ENCODE data around the gene QRICH2. TPM values are rescaled to one million over a fixed set of nuclear protein-coding genes. Genes with fewer than 3 reads are reported as not detected.
"Not testable (repeated sequence)": the region's sequence is repeated elsewhere in the genome, so short reads cannot be mapped to it uniquely, and the experiment has no call there.

The QRICH2 gene
- total RNA-seq, 3 donors from 2014 or later, result 1.1 to 2.1 (median 1.2) TPM

DNA sequence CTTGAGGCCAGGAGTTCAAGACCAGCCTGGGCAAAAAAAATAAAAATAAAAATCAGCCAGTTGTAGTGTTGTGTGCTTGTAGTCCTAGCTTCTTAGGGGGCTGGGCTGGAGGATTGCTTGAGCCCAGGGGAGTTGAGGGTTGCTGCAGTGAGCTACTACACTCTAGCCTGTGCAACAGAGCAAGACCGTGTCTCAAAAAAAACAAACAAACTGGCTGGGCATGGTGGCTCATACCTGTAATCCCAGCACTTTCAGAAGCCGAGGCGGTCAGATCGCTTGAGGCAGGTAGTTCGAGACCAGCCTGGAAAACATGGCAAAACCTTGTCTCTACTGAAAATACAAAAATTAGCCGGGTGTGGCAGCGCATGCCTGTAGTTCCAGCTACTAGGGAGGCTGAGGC lies 47.9 kb downstream of the QRICH2 start:
- Mint-ChIP-seq H3K9me3 (no peaks in the 10 kb centered on the region), H3K4me3 (no peak overlapping the region), H3K4me1 (ENCODE audit: low read depth) (peaks cover 51% of the 10 kb centered on the region), H3K27me3 (ENCODE audit: low read depth) (no peaks in the 10 kb centered on the region), H3K36me3 (ENCODE audit: insufficient read depth) (no peaks in the 10 kb centered on the region)
- ATAC-seq (no peak), DNase-seq (no peak)

GRCh38 chr17:76256430-76257050 lies 51.5 kb downstream of the QRICH2 start:
- DNase-seq; H3K9me3 Mint-ChIP-seq; H3K36me3 Mint-ChIP-seq (ENCODE audit: insufficient read depth); H3K27me3 Mint-ChIP-seq (ENCODE audit: low read depth): not testable (repeated sequence)
- H3K4me1 Mint-ChIP-seq (ENCODE audit: low read depth), result peaks cover 46% of the 10 kb centered on the region
- H3K4me3 Mint-ChIP-seq, result peak overlapping the region; percentile 53
- peak; percentile 68 to 73 for ATAC-seq

GRCh38 chr17:76255801-76256429 lies 52.2 kb downstream of the QRICH2 start:
- H3K4me1 Mint-ChIP-seq (ENCODE audit: low read depth), result peaks cover 47% of the 10 kb centered on the region
- no peaks in the 10 kb centered on the region for H3K9me3 Mint-ChIP-seq
- H3K4me3 Mint-ChIP-seq, result no peak overlapping the region
- H3K36me3 Mint-ChIP-seq (ENCODE audit: insufficient read depth), result no peaks in the 10 kb centered on the region
- no peaks in the 10 kb centered on the region for H3K27me3 Mint-ChIP-seq (ENCODE audit: low read depth)
- DNase-seq (no peak), ATAC-seq (no peak)

DNA sequence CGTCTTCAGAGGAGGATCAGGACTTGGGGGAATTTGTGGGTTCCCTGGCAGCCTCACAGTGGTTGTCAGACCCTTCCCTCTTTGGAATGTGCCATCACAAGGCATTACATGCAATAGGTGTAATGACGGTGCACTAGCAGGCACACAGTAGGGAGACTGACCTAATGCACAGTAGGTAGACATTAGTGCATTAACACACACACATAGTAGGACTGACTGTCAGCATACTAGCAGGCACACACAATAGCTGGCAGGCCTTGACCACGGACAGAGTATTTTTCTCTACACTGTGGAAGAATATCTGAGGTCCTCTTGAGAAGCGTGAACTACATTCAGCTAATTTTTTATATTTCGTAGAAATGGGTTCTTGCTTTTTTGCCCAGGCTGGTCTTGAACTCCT lies 53.8 kb downstream of the QRICH2 start:
- no peak for ATAC-seq
- H3K27me3 Mint-ChIP-seq (ENCODE audit: low read depth), result no peaks in the 10 kb centered on the region
- H3K4me1 Mint-ChIP-seq (ENCODE audit: low read depth), result peaks cover 43% of the 10 kb centered on the region
- no peaks in the 10 kb centered on the region for H3K9me3 Mint-ChIP-seq
- no peak overlapping the region for H3K4me3 Mint-ChIP-seq
- DNase-seq, result no peak
- no peaks in the 10 kb centered on the region for H3K36me3 Mint-ChIP-seq (ENCODE audit: insufficient read depth)

DNA sequence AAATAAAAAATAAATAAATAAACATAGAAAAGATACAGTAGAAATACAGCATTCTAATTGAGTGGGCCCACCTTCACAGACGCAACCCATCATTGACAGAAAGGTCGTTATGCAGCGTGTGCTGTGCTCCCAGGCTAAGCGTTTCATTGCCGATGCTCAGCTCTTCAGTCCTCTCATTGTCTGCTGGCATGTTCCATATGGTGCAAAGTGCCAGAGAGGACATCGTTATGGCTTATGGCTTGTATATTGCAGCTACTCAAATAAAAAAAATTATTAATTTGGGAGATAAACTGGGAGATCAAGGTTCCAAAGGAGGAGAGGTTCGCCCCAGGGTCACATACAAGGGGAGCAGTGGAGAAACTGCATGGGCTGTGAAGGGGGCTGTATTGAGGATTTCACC lies 54.2 kb downstream of the QRICH2 start:
- H3K4me1 Mint-ChIP-seq (ENCODE audit: low read depth), result peaks cover 43% of the 10 kb centered on the region
- H3K27me3 Mint-ChIP-seq (ENCODE audit: low read depth), result no peaks in the 10 kb centered on the region
- no peak overlapping the region for H3K4me3 Mint-ChIP-seq
- no peaks in the 10 kb centered on the region for H3K9me3 Mint-ChIP-seq
- DNase-seq (no peak), ATAC-seq (no peak)
- H3K36me3 Mint-ChIP-seq (ENCODE audit: insufficient read depth), result no peaks in the 10 kb centered on the region

DNA sequence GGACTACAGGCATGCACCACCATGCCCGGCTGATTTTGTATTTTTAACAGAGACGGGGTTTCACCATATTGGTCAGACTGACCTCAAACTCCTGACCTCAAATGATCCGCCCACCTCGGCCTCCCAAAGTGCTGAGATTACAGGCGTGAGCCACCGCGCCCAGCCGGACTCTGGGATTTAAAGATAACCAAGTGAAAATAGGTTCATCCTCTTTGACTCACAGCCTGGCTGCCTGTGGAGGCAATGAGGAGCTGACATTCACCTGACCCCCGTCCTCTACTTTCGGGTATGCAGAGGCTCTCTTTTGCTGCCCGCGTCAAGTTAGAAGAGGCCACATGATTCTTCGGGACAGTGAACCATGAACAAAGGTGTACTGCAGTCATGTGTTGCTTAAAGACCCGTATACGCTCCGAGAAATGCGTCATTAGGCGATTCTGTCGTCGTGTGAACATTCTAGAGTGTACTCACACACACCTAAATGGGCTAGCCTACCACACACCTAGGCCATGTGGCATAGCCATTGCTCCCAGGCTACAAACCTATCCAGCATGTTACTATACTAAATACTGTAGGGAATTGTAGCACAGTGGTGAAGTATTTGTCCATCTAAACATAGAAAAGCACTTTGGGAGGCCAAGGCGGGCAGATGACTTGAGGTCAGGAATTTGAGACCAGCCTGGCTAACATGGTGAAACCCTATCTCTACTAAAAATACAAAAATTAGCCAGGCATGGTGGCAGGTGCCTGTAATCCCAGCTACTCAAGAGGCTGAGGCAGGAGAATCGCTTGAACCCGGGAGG lies 54.9 kb downstream of the QRICH2 start:
- not testable (repeated sequence) for H3K36me3 Mint-ChIP-seq (ENCODE audit: insufficient read depth); H3K9me3 Mint-ChIP-seq; ATAC-seq; H3K27me3 Mint-ChIP-seq (ENCODE audit: low read depth); DNase-seq
- Mint-ChIP-seq H3K4me3 (peak overlapping the region; percentile 50), H3K4me1 (ENCODE audit: low read depth) (peaks cover 48% of the 10 kb centered on the region)

- Mint-ChIP-seq H3K4me1 (ENCODE audit: low read depth) (peaks cover 55% of the 10 kb centered on the region), H3K4me3 (peak overlapping the region; percentile 50), H3K36me3 (ENCODE audit: insufficient read depth) (no peaks in the 10 kb centered on the region), H3K9me3 (no peaks in the 10 kb centered on the region), H3K27me3 (ENCODE audit: low read depth) (no peaks in the 10 kb centered on the region)
- ATAC-seq (peak; percentile 82 to 84), DNase-seq (no peak)
These were observed 55.8 kb downstream of the QRICH2 start for GRCh38 chr17:76252040-76252954.

DNA sequence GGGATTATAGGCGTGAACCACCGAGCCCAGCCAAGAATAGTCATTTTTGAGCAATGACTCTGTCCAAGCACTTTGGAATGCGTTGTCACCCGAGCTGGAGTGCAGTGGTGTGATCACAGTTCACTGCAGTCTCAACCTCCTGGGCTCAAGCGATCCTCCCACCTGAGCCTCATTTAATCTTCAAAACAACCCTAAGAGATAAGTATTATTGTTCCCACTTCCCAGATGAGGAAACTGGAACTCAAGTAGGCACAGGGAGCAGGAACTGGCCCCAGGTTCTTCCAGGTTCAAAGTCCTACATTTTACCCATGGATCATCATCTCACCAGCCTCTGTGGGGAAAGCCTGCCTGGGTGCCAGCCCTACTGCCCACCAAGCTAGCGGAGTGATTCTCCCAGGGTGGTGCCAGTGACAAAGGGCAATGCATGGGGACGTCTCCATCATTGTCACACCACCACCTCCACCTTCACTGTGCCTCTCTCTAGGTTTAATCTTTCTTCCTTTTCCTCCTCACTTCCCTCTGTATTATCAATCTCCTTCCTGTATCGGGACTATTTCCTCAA lies 56.5 kb downstream of the QRICH2 start:
- H3K27me3 Mint-ChIP-seq (ENCODE audit: low read depth), result no peaks in the 10 kb centered on the region
- H3K36me3 Mint-ChIP-seq (ENCODE audit: insufficient read depth), result no peaks in the 10 kb centered on the region
- no peak overlapping the region for H3K4me3 Mint-ChIP-seq
- H3K4me1 Mint-ChIP-seq (ENCODE audit: low read depth), result peaks cover 55% of the 10 kb centered on the region
- no peak for DNase-seq
- peak; percentile 2 to 7 for ATAC-seq
- no peaks in the 10 kb centered on the region for H3K9me3 Mint-ChIP-seq

DNA sequence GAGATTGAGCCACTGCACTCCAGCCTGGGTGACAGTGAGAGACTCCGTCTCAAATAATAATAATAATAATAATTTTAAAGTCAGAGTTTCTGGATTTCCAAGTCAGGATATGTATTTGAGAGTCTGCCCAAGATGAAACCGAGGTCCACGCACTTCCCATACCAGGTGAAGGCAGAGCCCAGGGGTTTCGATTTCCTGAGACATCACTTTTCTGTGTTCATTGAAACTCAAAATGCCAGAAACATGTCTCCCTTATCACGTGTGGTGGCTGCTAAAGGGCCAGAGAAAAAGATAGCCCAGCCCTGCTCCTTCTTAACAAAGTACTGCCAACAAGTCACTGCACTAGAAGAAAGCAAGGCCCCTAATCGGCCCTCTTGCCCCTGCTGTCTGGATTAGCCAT lies 57.9 kb downstream of the QRICH2 start:
- peaks cover 55% of the 10 kb centered on the region for H3K4me1 Mint-ChIP-seq (ENCODE audit: low read depth)
- ATAC-seq, result no peak

DNA sequence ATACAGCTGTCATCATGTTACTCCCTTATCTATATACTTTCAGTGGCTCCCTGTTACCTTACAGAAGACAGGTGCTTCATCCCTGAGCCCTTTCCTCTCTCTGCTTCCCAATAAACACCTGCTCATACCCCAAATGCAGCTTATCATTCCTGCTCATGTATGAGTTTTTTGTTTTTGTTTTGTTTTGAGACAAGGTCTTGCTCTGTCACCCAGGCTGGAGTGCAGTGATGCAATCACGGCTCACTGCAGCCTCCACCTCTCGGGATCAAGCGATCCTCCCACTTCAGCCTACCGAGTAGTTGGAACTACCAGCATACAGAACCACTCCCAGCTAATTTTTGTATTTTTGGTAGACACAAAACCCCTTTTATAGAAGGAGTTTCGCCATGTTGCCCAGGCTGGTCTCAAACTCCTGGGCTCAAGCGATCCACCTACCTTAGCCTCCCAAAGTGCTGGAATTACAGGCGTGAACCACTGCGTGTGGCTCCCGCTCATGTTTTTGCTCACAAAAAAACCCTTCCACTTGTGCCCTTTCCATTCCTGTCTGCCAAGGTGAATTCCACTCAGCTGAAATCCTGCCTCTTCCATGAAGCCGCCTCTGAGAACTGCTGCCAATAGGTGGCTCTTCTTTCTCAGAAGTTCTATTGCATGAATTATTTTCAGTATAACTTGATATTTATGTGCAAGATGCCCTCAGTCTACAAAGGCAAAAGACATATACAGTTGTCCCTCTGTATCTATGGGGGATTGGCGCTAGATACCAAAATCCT lies 59.9 kb downstream of the QRICH2 start:
- Mint-ChIP-seq H3K27me3 (ENCODE audit: low read depth) (no peaks in the 10 kb centered on the region), H3K36me3 (ENCODE audit: insufficient read depth) (no peaks in the 10 kb centered on the region), H3K4me3 (no peak overlapping the region), H3K4me1 (ENCODE audit: low read depth) (peaks cover 66% of the 10 kb centered on the region), H3K9me3 (no peaks in the 10 kb centered on the region)
- no peak for DNase-seq
- no peak for ATAC-seq

More for the DNA sequence above, 57.9 kb downstream of the QRICH2 start:
- Mint-ChIP-seq H3K36me3 (ENCODE audit: insufficient read depth) (no peaks in the 10 kb centered on the region), H3K27me3 (ENCODE audit: low read depth) (no peaks in the 10 kb centered on the region), H3K9me3 (no peaks in the 10 kb centered on the region), H3K4me3 (no peak overlapping the region)
- DNase-seq, result no peak

DNA sequence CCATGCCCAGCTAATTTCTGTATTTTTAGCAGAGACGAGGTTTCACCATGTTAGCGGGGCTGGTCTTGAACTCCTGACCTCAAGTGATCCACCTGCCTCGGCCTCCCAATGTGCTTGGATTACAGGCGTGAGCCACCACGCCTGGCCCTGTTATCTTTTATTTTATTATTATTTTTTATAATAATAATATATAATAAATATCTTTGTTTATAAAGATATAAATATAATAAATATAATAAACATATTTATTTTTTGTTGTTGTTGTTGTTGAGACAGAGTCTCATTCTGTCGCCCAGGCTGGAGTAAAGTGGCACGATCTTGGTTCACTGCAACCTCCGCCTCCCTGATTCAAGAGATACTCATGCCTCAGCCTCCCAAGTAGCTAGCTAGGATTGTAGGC lies 60.8 kb downstream of the QRICH2 start:
- no peak overlapping the region for H3K4me3 Mint-ChIP-seq
- H3K27me3 Mint-ChIP-seq (ENCODE audit: low read depth), result no peaks in the 10 kb centered on the region
- H3K9me3 Mint-ChIP-seq, result no peaks in the 10 kb centered on the region
- no peaks in the 10 kb centered on the region for H3K36me3 Mint-ChIP-seq (ENCODE audit: insufficient read depth)
- no peak for ATAC-seq
- DNase-seq, result no peak
- peaks cover 64% of the 10 kb centered on the region for H3K4me1 Mint-ChIP-seq (ENCODE audit: low read depth)

- Mint-ChIP-seq H3K4me1 (ENCODE audit: low read depth) (peaks cover 63% of the 10 kb centered on the region), H3K36me3 (ENCODE audit: insufficient read depth) (no peaks in the 10 kb centered on the region), H3K9me3 (no peaks in the 10 kb centered on the region), H3K4me3 (peak overlapping the region; percentile 55), H3K27me3 (ENCODE audit: low read depth) (no peaks in the 10 kb centered on the region)
- DNase-seq, result no peak
- peak; percentile 96 for ATAC-seq
These were observed 61.7 kb downstream of the QRICH2 start for GRCh38 chr17:76246080-76247066.

Measured in activated T-cell treated with anti-CD3 and anti-CD28 coated beads, Interleukin-2, amount 50 U/mL, for 4 hours (primary cell).